HG02884 (cell line): ENCODE measurements around the gene HEATR9.

ENCODE experiments used
- ATAC-seq: cut with Tn5 transposase; IDR thresholded peaks from one replicate; pipeline ENCODE4 v1.9.1; 2021; ENCODE audit warnings: mild to moderate bottlenecking, moderate library complexity; ENCODE audit not compliant: unreplicated experiment

HEATR9 gene

GRCh38 chr17:35865412-35866340 lies 3.0 kb downstream of the HEATR9 start:
- no peak for ATAC-seq

DNA sequence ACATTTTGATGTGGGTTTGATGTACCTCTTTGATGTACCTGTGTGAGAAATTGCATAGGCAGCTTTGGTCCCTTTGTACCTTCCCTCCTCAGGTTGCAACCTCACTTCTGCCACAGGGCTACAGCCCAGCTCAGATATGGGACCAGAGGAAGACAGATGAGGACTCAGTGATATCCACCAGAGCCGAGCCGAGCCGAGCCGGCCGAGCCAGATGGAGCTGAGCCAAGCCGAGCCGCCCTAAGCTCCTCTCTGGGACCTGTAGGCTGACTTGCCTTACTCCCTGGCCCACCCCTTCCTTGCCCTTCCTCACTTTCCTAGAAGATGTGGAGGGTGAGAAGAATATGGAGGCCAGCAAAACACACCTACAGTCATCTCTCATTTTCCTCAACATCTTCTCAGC lies 3.8 kb downstream of the HEATR9 start:
- no peak for ATAC-seq

GRCh38 chr17:35856603-35857002 lies 12.1 kb downstream of the HEATR9 start:
- ATAC-seq, result no peak

GRCh38 chr17:35855965-35856364 lies 12.7 kb downstream of the HEATR9 start:
- no peak for ATAC-seq

- no peak for ATAC-seq
These were observed 19.0 kb downstream of the HEATR9 start for GRCh38 chr17:35849469-35850348.

DNA sequence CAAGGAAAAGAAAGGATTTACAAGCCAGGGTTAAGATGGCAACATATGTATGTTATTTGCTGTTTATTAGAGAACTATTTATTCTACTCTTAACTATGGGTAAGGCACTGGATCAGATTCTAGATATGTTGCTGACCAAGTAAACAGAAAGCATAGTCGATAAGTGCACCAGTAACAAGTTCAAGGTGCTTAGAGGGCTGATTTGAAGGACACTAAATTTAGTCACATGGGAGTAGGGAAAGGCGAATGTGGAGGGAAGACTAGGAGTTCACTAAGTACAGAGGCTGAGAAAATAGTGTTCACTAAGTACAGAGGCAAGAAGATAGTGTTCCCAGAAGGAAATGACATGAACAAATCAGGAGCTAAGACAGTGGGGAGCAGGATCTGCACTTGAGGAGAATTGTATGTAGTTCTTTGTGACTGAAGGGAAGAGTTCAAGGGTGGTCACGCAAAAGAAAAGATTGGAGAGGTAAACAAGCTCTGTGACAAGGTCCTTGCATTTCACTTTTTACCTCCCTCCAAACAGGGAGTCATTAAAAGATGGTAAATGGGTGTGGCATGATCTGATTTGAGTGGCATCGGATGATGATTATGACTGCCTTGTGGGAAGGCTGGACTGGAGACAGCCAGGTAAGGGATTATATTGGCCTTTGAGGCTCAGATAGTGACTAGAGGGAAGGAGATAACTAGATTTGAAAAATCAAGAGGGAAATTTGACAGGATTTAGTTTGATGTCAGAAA lies 20.9 kb downstream of the HEATR9 start:
- ATAC-seq, result no peak

DNA sequence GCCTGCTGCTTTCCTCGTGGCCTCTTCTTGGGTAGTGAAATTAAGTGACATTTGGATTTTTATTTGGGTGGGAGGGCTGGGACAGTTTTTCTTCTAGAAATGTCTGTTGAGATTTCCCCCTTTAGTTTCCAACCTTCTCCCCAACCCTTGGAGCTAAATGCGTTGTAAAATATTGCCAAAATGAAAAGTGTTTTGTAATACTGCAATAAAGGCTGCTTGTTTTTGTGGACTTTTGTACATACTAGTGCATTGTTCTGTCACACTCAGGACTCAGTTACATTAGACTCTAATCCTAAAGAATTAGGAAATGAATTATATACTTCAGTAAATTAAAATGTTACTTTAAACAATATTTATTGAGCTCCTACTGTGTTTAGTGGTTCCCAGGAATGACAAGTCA lies 21.7 kb downstream of the HEATR9 start:
- no peak for ATAC-seq

DNA sequence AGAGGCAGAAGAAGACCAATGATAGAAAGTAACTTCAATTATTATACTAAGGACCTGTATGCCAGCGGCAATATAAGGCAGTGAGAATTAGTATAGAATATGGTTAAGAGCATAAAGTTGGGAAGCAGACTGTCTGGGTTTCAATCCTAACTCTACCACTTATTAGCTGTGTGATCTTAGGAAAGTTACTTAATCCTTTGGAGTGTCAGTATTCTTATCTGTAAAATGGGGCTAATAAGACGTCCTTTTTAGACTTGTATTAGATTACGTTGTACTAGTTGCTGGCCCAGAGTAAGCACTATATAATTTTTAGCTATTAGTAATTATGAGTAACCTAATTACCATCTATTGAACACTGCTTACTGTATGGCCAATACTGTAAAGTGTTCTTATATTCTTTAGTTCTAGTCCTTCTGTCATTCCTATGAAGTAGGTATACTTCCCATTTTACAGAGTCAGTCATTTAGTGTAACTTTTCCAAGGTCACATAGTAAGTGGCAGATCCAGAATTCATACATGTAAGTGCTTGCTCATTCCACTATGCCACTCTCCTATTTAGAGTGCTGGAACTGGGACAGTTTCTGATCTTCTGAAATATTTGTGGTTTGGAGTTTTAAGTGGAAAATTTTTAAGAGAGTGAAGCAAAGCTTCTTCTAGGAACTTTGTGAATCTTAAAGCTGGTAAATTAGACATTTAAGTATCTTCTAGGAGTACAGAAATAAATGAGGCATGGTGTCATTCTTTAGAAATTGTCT lies 22.5 kb downstream of the HEATR9 start:
- ATAC-seq, result no peak

GRCh38 chr17:35844547-35844946 lies 24.1 kb downstream of the HEATR9 start:
- no peak for ATAC-seq

DNA sequence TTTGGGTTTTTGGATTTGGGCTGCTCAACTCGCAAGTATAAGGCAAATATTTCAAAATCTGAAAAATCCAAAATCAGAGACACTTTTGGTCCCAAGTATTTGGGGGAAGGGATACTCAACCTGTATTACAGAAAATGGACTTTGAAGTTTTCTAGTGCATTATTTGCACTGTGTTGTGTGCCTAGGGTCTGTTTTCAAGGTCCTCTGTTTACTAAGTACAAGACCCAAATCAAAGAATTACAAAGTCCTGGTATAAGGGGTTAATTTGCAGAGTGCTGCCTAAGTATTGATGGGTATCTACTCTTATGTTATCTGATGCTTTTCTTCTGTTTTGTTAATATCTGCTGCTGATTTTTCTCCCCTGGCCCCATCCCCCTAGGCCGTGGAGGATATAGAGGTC lies 25.0 kb downstream of the HEATR9 start:
- no peak for ATAC-seq

DNA sequence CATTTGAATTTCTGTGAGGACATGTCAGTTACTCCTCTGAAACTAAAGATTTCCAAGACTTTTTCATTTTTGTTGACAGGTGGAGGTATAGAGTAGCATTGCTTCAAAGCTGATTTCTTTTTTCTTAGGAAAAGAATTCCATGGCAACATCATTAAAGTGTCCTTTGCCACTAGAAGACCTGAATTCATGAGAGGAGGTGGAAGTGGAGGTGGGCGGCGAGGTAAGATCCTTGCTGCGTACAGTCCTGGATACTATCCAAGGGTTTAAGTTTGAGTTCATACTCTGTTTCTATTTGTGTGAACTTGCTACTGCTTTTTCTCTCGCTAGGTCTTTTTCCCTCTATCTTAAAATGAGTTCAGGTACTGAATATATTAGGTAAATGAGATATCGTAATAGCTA lies 26.5 kb downstream of the HEATR9 start:
- no peak for ATAC-seq

DNA sequence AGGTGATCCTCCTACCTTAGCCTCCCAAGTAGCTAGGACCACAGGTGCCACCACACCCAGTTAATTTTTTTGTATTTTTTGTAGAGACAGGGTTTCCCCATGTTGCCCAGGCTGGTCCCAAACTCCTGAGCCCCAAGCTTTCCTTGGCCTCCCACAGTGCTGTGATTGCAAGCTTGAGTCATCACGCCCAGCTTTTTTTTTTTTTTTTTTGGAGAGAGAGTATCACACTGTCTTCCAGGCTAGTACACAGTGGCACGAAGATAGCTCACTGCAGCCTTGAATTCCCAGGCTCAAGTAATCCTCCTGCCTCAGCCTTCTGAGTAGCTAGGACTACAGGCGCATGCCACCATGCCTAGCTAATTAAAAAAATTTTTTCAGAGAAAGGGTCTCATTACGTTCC lies 27.2 kb downstream of the HEATR9 start:
- no peak for ATAC-seq

DNA sequence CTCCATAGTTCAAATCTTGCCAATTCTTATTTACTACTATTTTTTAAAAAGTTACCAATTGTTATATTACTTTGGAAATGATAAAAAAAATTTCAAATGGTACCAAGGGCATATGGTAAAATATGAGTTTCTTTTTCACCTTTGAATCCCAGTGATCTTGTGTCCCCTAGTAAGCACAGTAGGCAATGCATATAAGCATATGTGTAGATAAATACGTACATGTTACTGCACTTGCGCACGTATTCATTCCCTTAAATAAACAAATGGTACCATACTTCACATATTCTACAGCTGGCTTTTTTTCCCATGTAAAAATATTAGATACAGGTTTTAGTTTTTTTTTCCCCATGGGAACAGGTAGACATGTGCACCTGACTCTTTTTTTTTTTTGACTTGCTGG lies 27.6 kb downstream of the HEATR9 start:
- no peak for ATAC-seq

- ATAC-seq, result no peak
These were observed 43.5 kb downstream of the HEATR9 start for GRCh38 chr17:35825206-35825605.

DNA sequence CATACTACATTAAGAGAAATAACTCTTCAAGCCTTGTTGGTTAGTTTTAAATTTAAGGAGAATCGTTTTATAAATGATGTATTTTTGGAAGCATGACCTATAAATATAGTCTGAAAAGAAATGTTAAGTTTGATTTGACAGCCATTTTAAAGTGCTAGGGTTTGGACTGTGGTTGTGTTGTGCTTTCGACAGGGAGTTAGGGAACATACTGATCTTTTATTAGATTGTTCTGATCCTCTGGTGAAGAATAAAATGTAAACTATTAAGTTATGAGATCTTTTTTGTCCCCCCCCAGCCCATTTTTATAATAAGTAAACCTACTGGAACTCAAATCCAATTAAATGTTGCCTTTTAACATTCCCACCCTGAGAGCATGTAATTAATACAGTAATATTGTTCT lies 47.4 kb downstream of the HEATR9 start:
- ATAC-seq, result no peak

DNA sequence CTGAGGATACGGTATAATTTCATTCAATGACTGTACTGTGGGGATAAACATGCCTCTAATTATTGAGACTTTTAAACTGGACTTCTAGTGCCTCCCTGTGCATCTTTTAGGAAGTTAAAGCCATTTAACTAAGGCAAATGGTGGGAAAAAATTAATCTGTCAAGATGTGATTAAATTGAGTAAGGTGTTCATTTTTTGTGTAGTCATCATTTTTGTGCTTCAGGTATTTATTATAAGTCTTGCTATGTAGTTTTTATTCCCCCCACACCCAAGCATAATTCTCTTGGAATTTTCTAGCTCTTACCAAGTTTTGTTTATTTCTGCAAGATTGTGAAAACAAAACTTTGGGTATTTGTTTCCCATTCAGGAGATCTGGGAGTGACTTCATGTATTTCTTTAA lies 49.2 kb downstream of the HEATR9 start:
- ATAC-seq, result no peak

DNA sequence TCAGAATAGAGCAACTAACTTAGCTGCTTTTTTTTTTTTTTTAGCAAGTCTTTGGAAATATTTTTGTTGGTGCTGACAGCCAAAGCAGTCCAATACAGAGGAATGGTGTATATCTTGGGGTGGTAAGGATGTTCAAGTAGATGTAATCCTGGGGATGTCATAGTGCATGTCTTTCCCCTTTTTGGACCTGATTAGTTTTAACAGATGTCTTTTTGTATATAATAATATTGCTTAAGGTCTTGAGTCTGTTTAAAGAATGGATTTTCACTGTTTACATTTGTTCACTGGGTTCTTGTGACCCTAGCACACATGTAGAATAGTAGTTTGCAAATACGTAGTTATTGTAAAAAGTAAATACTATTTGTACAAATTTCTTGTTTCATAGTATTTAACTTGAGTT lies 51.5 kb downstream of the HEATR9 start:
- ATAC-seq, result no peak

DNA sequence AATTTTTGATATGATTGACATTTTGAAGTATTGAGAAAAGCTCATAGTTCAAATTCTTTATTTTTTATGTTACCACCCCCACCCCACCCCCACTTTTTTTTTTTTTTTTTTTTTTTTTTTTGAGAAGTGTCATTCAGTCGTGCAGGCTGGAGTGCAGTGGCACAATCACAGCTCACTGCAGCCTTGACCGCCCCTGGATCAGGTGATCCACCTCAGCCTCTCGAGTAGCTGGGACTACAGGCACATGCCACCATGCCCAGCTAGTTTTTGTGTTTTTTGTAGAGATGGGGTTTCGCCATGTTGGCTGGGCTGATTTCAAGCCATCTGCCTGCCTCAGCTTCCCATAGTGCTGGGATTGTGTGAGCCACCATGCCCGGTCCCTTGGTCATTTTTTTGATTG lies 52.0 kb downstream of the HEATR9 start:
- ATAC-seq, result no peak

DNA sequence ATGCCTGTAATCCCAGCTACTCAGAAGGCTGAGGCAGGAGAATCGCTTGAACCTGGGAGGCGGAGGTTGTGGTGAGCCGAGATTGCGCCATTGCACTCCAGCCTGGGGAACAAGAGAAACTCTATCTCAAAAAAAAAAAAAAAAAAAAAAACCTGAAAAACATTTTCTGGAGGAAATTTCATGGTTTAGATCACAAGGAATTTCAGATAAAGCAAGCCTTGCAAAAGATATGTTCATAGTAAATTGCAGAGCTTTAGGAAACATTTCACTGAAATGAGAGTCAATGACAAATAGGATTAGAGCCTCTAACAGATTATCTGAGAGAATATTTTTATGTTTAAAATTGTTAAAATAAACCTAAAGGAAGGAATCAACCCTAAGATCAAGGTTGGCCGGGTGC lies 56.2 kb downstream of the HEATR9 start:
- ATAC-seq, result no peak

- ATAC-seq, result no peak
These were observed 56.9 kb downstream of the HEATR9 start for GRCh38 chr17:35811759-35812158.
